GM19351 (cell line): Measurements from ENCODE around the gene CRLF3.
"Not testable (repeated sequence)": the region's sequence is repeated elsewhere in the genome, so short reads cannot be mapped to it uniquely, and the experiment has no call there.

Experiments used
- ATAC-seq: cut with Tn5 transposase; IDR thresholded peaks from one replicate; pipeline ENCODE4 v1.9.1; 2021; ENCODE audit warnings: mild to moderate bottlenecking, moderate library complexity; ENCODE audit not compliant: unreplicated experiment

CRLF3 gene

GRCh38 chr17:30824356-30825145, at the start of gene CRLF3:
Gene CRLF3, minus strand, starts transcription at chr17:30824692. Its CDS starts 41 bp downstream, at chr17:30824651.
- ATAC-seq, result peak; percentile 87

- ATAC-seq, result no peak
These were observed 44.5 kb upstream of the CRLF3 start for GRCh38 chr17:30869005-30869404.

GRCh38 chr17:30864636-30865035, 40.1 kb upstream of the CRLF3 start:
- ATAC-seq, result no peak

- ATAC-seq, result no peak
These were observed 34.2 kb upstream of the CRLF3 start for GRCh38 chr17:30858556-30859250.

- ATAC-seq, result no peak
These were observed 29.7 kb upstream of the CRLF3 start for GRCh38 chr17:30854146-30854545.

- ATAC-seq, result no peak
These were observed 23.5 kb upstream of the CRLF3 start for GRCh38 chr17:30848021-30848420.

GRCh38 chr17:30840771-30841170, 16.3 kb upstream of the CRLF3 start:
- ATAC-seq, result no peak

GRCh38 chr17:30838202-30838807, 13.8 kb upstream of the CRLF3 start:
- no peak for ATAC-seq

- no peak for ATAC-seq
These were observed 8.1 kb upstream of the CRLF3 start for GRCh38 chr17:30832438-30833124.

- no peak for ATAC-seq
These were observed 7.4 kb upstream of the CRLF3 start, which contains the start of gene ATAD5 for GRCh38 chr17:30831663-30832437. Gene ATAD5, plus strand, starts transcription at chr17:30831966. Its CDS starts 382 bp downstream, at chr17:30832348.

- no peak for ATAC-seq
These were observed 6.8 kb upstream of the CRLF3 start for GRCh38 chr17:30831257-30831656.

GRCh38 chr17:30829022-30829421, 4.5 kb upstream of the CRLF3 start:
- ATAC-seq, result no peak

- no peak for ATAC-seq
These were observed 2.6 kb upstream of the CRLF3 start for GRCh38 chr17:30827082-30827481.

- no peak for ATAC-seq
These were observed 513 bp downstream of the CRLF3 start for GRCh38 chr17:30824002-30824355.

- ATAC-seq, result no peak
These were observed 1.1 kb downstream of the CRLF3 start for GRCh38 chr17:30823421-30823820.

- ATAC-seq, result not testable (repeated sequence)
These were observed 1.6 kb downstream of the CRLF3 start for GRCh38 chr17:30822919-30823318.

- ATAC-seq, result no peak
These were observed 2.4 kb downstream of the CRLF3 start for GRCh38 chr17:30821871-30822723.

- no peak for ATAC-seq
These were observed 4.4 kb downstream of the CRLF3 start for GRCh38 chr17:30819971-30820705.

GRCh38 chr17:30816165-30816564, 8.3 kb downstream of the CRLF3 start:
- no peak for ATAC-seq
